ENCODE results near the gene AOC2.

GRCh38 chr17:42866216-42866615, 21.8 kb downstream of the AOC2 start:
- TF ChIP-seq MAX (IDR thresholded peaks at IDR 0.05) (no peak), TAF1 (conservative IDR thresholded peaks at IDR 0.05) (no peak)

All from liver (tissue), 2 donors.